ENCODE data around the gene ANKRD23.

ANKRD23 gene

GRCh38 chr2:96826546-96827278 lies 17.1 kb downstream of the ANKRD23 start:
- CTCF ChIA-PET, result interaction anchor here (1.1 kb wide), 1 partner anchor 124 kb away, joined by 3 read pairs; no protein-coding TSS in a partner anchor
- DNase-seq (ENCODE audit: low read depth, low spot score), result no peak
- no peak for TF ChIP-seq CTCF (IDR thresholded peaks at IDR 0.05; ENCODE audit: insufficient read depth, low read length, missing control alignments)
- POLR2A ChIA-PET, result no interaction called here
- H3K4me3 ChIP-seq (ENCODE audit: low read depth, low read length), result no peak overlapping the region

GRCh38 chr2:96825057-96825456 lies 18.8 kb downstream of the ANKRD23 start:
- H3K4me3 ChIP-seq (ENCODE audit: low read depth, low read length), result no peak overlapping the region
- CTCF ChIA-PET, result interaction anchor here (1.0 to 1.5 kb wide), 5 partner anchors 9 to 134 kb away, joined by 3 to 7 read pairs (median 4); partner anchors contain the start of genes ANKRD39 and CNNM3
- no peak for DNase-seq (ENCODE audit: low read depth, low spot score)
- POLR2A ChIA-PET, result interaction anchor here (1.1 kb wide), 1 partner anchor 8 kb away, joined by 4 read pairs; no protein-coding TSS in a partner anchor
- no peak for TF ChIP-seq CTCF (IDR thresholded peaks at IDR 0.05; ENCODE audit: insufficient read depth, low read length, missing control alignments)

- ChIA-PET POLR2A (interaction anchor here (1.1 kb wide), 1 partner anchor 9 kb away, joined by 4 read pairs; no protein-coding TSS in a partner anchor), CTCF (interaction anchor here (1.0 to 1.5 kb wide), 6 partner anchors 8 to 135 kb away, joined by 3 to 7 read pairs (median 4); partner anchors contain the start of genes ANKRD39 and CNNM3)
- no peak for TF ChIP-seq CTCF (IDR thresholded peaks at IDR 0.05; ENCODE audit: insufficient read depth, low read length, missing control alignments)
- peak; percentile 44 for DNase-seq (ENCODE audit: low read depth, low spot score)
- H3K4me3 ChIP-seq (ENCODE audit: low read depth, low read length), result no peak overlapping the region
Observed at GRCh38 chr2:96824079-96824870, 19.5 kb downstream of the ANKRD23 start.

GRCh38 chr2:96823198-96823597 lies 20.6 kb downstream of the ANKRD23 start:
- CTCF ChIA-PET, result interaction anchor here (1.0 to 1.5 kb wide), 2 partner anchors 35 to 38 kb away, joined by 3 to 7 read pairs; partner anchors contain the start of gene ANKRD39
- H3K4me3 ChIP-seq (ENCODE audit: low read depth, low read length), result no peak overlapping the region
- DNase-seq (ENCODE audit: low read depth, low spot score), result no peak
- no peak for TF ChIP-seq CTCF (IDR thresholded peaks at IDR 0.05; ENCODE audit: insufficient read depth, low read length, missing control alignments)
- POLR2A ChIA-PET, result no interaction called here

GRCh38 chr2:96822786-96823185 lies 21.0 kb downstream of the ANKRD23 start:
- no peak for DNase-seq (ENCODE audit: low read depth, low spot score)
- POLR2A ChIA-PET, result no interaction called here
- CTCF ChIA-PET, result interaction anchor here (1.2 to 2.0 kb wide), 2 partner anchors 14 to 62 kb away, joined by 3 to 6 read pairs; partner anchors contain the start of gene CNNM4

More at GRCh38 chr2:96822786-96823185, 21.0 kb downstream of the ANKRD23 start:
- TF ChIP-seq CTCF (IDR thresholded peaks at IDR 0.05; ENCODE audit: insufficient read depth, low read length, missing control alignments), result no peak
- no peak overlapping the region for H3K4me3 ChIP-seq (ENCODE audit: low read depth, low read length)
